Chondrocyte (in vitro differentiated cells): ENCODE data around the gene TECPR1. TPM values are rescaled to one million over a fixed set of nuclear protein-coding genes. Genes with fewer than 3 reads are reported as not detected.

ENCODE experiments used
- DNase-seq: peaks from one replicate; pipeline ENCODE4 v3.0.0; 2021; ENCODE audit warnings: mixed read lengths, low spot score
- H3K27ac Mint-ChIP-seq: one replicate; pipeline ENCODE4 v1.8.0; 2021; ENCODE audit warnings: mild to moderate bottlenecking, moderate library complexity, mixed read lengths; ENCODE audit not compliant: unreplicated experiment
- H3K27me3 Mint-ChIP-seq: 2 replicates; pipeline ENCODE4 v1.8.0; 2021; ENCODE audit warnings: low read depth, mixed read lengths
- H3K36me3 Mint-ChIP-seq: 2 replicates; pipeline ENCODE4 v1.8.0; 2021; ENCODE audit warnings: low read depth, mixed read lengths
- H3K4me1 Mint-ChIP-seq: 2 replicates; pipeline ENCODE4 v1.8.0; 2021; ENCODE audit warnings: low read depth, mild to moderate bottlenecking, mixed read lengths
- H3K4me3 Mint-ChIP-seq: one replicate; pipeline ENCODE4 v1.8.0; 2021; ENCODE audit warnings: mild to moderate bottlenecking, moderate library complexity, mixed read lengths; ENCODE audit not compliant: unreplicated experiment
- H3K9me3 Mint-ChIP-seq: 2 replicates; pipeline ENCODE4 v1.8.0; 2021; ENCODE audit warnings: low read depth, mixed read lengths
- CTCF ChIP-seq: fragments of 200-600 bp; sonication (generic); IDR thresholded peaks from 2 replicates; pipeline ENCODE4 v1.5.0; 2021; ENCODE audit warnings: antibody characterized with exemption, mild to moderate bottlenecking, moderate library complexity
- total RNA-seq: library from RNA; stranded (reverse); gene quantifications from 3 replicates; pipeline ENCODE4 v1.2.1, GENCODE V29; 2021

Gene TECPR1
- total RNA-seq, 1 donor from 2014 or later = 27.3 TPM

DNA sequence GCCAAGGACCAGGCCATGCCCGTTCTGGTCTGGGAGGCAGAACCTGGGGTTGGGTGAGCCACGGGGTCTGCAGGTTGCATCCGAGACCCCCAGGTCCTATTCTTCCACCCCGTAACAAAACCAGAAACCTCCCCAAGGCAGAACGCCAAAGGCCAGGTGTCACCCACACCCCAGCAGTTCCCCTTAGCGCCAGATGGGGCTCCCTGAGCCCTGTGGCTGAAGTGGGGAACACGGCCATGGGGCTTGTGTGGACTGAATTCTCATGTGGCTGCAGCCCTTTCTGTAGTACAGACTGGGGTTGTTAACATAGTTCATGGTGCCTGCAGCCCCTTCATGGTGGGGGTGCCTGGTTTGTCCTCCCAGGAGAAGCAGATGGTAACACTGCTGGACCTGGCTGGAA is 39.7 kb upstream of the TECPR1 start:
- H3K9me3 Mint-ChIP-seq = no peaks in the 10 kb centered on the region
- H3K4me1 Mint-ChIP-seq = peaks cover 23% of the 10 kb centered on the region
- H3K4me3 Mint-ChIP-seq = no peak overlapping the region
- no peak for DNase-seq
- H3K27me3 Mint-ChIP-seq = no peaks in the 10 kb centered on the region
- peaks cover 8% of the 10 kb centered on the region for H3K36me3 Mint-ChIP-seq
- H3K27ac Mint-ChIP-seq = no peak overlapping the region
- peak; percentile 28 for TF ChIP-seq CTCF

DNA sequence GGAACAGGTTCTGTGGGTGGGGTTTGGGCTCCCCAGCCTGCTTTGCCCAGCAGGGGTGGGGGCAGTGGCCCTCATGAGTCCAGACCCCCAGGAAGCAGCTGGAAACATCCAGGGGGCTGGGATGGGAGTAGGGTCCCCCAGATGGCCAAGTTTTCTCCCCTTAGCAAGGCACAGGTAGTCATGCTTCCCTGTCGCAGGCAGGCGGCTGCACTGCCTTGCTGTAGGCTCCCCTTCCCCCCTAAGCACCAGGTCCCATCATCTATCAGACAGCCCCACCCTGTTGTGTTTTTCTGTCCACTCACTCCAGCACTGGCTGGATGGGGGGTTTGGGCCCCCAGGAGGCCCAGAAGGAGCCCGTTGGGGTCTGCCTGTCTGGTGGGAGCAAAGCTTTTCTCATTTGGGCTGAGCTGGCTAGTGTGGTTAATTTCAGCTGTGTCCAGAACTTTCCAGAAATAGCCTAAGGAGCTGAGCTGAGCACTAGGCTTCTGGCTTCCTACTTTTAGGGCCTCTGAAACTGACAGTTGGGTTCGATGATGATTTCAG is 37.4 kb upstream of the TECPR1 start:
- Mint-ChIP-seq H3K27ac (peak overlapping the region; percentile 45), H3K36me3 (peaks cover 8% of the 10 kb centered on the region), H3K27me3 (no peaks in the 10 kb centered on the region), H3K9me3 (no peaks in the 10 kb centered on the region), H3K4me3 (no peak overlapping the region), H3K4me1 (peaks cover 43% of the 10 kb centered on the region)
- no peak for TF ChIP-seq CTCF
- no peak for DNase-seq

DNA sequence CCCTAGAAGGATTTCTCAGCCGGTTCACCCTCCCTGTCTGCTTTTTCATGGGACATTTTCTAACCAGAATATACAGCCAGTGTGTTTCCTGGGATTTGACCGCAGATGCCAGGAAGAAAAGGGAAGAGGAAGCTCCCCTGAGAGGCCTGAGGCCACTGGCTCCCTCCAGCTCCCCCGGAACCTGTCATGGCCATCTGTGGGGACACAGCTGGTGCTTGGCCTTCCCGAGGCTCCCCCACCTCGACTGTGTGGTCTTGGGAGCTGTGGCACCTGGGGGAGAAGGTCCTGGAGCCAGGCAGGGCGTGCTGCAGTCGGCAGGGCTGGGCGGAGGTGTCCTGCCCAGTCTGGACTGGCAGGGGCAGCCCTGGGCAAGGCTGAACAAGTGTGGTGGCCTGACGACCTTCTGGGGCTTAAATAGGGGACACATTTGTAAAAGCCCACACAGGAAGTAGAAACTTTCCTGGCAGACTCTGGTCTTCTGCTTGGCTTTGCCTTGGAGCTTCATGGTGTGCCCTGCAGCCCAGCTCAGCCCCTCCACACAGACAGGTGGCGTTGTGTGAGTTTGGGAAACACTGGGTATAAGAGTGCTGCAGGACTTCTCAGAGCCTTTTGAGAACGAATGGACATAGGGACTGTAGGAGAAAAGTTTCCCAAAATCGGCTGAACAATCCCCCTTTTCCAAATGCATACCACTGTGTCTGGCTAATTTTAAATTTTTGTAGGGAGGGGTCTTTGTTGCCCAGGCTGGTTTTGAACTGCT is 36.2 kb upstream of the TECPR1 start:
- Mint-ChIP-seq H3K27ac (peak overlapping the region; percentile 80), H3K4me3 (no peak overlapping the region), H3K27me3 (no peaks in the 10 kb centered on the region), H3K4me1 (peaks cover 52% of the 10 kb centered on the region), H3K36me3 (peaks cover 9% of the 10 kb centered on the region), H3K9me3 (no peaks in the 10 kb centered on the region)
- DNase-seq = no peak
- no peak for TF ChIP-seq CTCF

GRCh38 chr7:98287486-98287959 is 35.5 kb upstream of the TECPR1 start:
- H3K9me3 Mint-ChIP-seq = no peaks in the 10 kb centered on the region
- no peaks in the 10 kb centered on the region for H3K27me3 Mint-ChIP-seq
- peaks cover 59% of the 10 kb centered on the region for H3K4me1 Mint-ChIP-seq
- peaks cover 13% of the 10 kb centered on the region for H3K36me3 Mint-ChIP-seq
- TF ChIP-seq CTCF = no peak
- H3K27ac Mint-ChIP-seq = peak overlapping the region; percentile 65
- H3K4me3 Mint-ChIP-seq = no peak overlapping the region
- no peak for DNase-seq

- H3K27me3 Mint-ChIP-seq = no peaks in the 10 kb centered on the region
- H3K9me3 Mint-ChIP-seq = no peaks in the 10 kb centered on the region
- peaks cover 60% of the 10 kb centered on the region for H3K4me1 Mint-ChIP-seq
- peaks cover 15% of the 10 kb centered on the region for H3K36me3 Mint-ChIP-seq
- no peak for DNase-seq
- H3K27ac Mint-ChIP-seq = peak overlapping the region; percentile 95
- peak overlapping the region; percentile 85 for H3K4me3 Mint-ChIP-seq
- TF ChIP-seq CTCF = no peak
These were observed 34.9 kb upstream of the TECPR1 start for GRCh38 chr7:98286701-98287485.
